Gastrocnemius medialis (tissue), 4 donors: ENCODE results near the gene ADGRF3. TPM values are rescaled to one million over a fixed set of nuclear protein-coding genes. Genes with fewer than 3 reads are reported as not detected.

Experiments used
- ATAC-seq, 2 donors: fragments of 150-250 bp; one replicate each; pipeline ENCODE4 v1.9.1; 2016
- DNase-seq, 2 donors: peaks; one replicate each; pipeline ENCODE4 v3.0.0-alpha.2; 2019
- H3K27ac ChIP-seq, 4 donors: fragments of 200-600 bp; sonication (generic); 1 replicate in 1 of 4; 2 replicates in 3 of 4; pipeline ENCODE4 v1.5.1; 2016 to 2018; ENCODE audit warnings: mild to moderate bottlenecking in 2 of 4, moderate library complexity in 1 of 4
- H3K27me3 ChIP-seq, 3 donors: fragments of 200-600 bp; sonication (generic) in 2 of 3; 1 replicate in 1 of 3; 2 replicates in 2 of 3; pipeline versions ENCODE4 v1.5.1 to v1.6.0; 2016 to 2019; ENCODE audit warnings: mild to moderate bottlenecking in 1 of 3, moderate library complexity in 1 of 3
- H3K36me3 ChIP-seq, 2 donors: fragments of 200-600 bp; sonication (generic) in 1 of 2; one replicate each; pipeline ENCODE4 v1.5.1; 2017 to 2018
- H3K4me1 ChIP-seq, 2 donors: fragments of 200-600 bp; sonication (generic) in 1 of 2; one replicate each; pipeline ENCODE4 v1.5.1; 2016 to 2017; ENCODE audit warnings: mild to moderate bottlenecking in 2 of 2
- H3K4me3 ChIP-seq, 4 donors: fragments of 200-600 bp; sonication (generic) in 3 of 4; 1 replicate in 1 of 4; 2 replicates in 3 of 4; pipeline ENCODE4 v1.5.1; 2016 to 2019; ENCODE audit warnings: mild to moderate bottlenecking in 2 of 4
- H3K9me3 ChIP-seq, 3 donors: fragments of 200-600 bp; sonication (generic) in 2 of 3; 1 replicate in 1 of 3; 2 replicates in 2 of 3; pipeline ENCODE4 v1.5.1; 2016 to 2019
- CTCF ChIP-seq, 5 experiments: fragments of 450-650 bp in 3 of 5; fragments of 200-600 bp in 2 of 5; sonication (generic) in 2 of 5; IDR thresholded peaks in 4 of 5; conservative IDR thresholded peaks in 1 of 5; 1 replicate in 4 of 5; 2 replicates in 1 of 5; pipeline ENCODE4 v1.5.1; 2016 to 2019; ENCODE audit warnings: antibody characterized with exemption in 5 of 5, mild to moderate bottlenecking in 3 of 5, moderate library complexity in 3 of 5
- POLR2A ChIP-seq, 2 donors: fragments of 450-650 bp; IDR thresholded peaks; one replicate each; pipeline ENCODE4 v1.6.1; 2017; ENCODE audit warnings: antibody characterized with exemption in 2 of 2, mild to moderate bottlenecking in 2 of 2, moderate library complexity in 2 of 2
- in situ Hi-C, 4 donors: fragments of 200-750 bp; cut with MboI; loops; one replicate each; pipeline versions ENCODE4 v1.15.0 to v1.8.0; 2017; ENCODE audit warnings: low sequenced_read_pairs in 4 of 4
- intact Hi-C: fragments of 100-400 bp; cut with DNase I; formaldehyde crosslinking; loops from one replicate; pipeline ENCODE4 v1.15.1; 2023; ENCODE audit warnings: low total_unique reads
- total RNA-seq, 4 donors: library from RNA; depleted of rRNA; stranded (reverse); fragments of >200 nt; gene quantifications; one replicate each; pipeline versions ENCODE4 v1.1.0 to v1.2.3, GENCODE V29; 2016

The ADGRF3 gene
- total RNA-seq, 4 donors from 2014 or later = not detected

- TF ChIP-seq POLR2A (IDR thresholded peaks at IDR 0.05) (no peak), CTCF (IDR thresholded peaks at IDR 0.05 in 4 of 5, conservative IDR thresholded peaks at IDR 0.05 in 1 of 5) (no peak)
- Histone ChIP-seq H3K4me1 (no peaks in the 10 kb centered on the region), H3K4me3 (no peak overlapping the region), H3K27me3 (no peaks in the 10 kb centered on the region), H3K36me3 (no peaks in the 10 kb centered on the region), H3K9me3 (no peaks in the 10 kb centered on the region), H3K27ac (no peak overlapping the region)
- ATAC-seq = no peak
- intact Hi-C loops = no loop called here
- in situ Hi-C loops = no loop called here
- no peak for DNase-seq
Measured at GRCh38 chr2:26316041-26316440, 30.5 kb downstream of the ADGRF3 start.

GRCh38 chr2:26314243-26314642, 32.3 kb downstream of the ADGRF3 start:
- ATAC-seq (no peak), DNase-seq (no peak)
- Histone ChIP-seq H3K36me3 (no peaks in the 10 kb centered on the region), H3K4me1 (no peaks in the 10 kb centered on the region), H3K4me3 (no peak overlapping the region), H3K27me3 (no peaks in the 10 kb centered on the region), H3K27ac (no peak overlapping the region), H3K9me3 (no peaks in the 10 kb centered on the region)
- intact Hi-C loops = no loop called here
- in situ Hi-C loops = no loop called here
- TF ChIP-seq POLR2A (IDR thresholded peaks at IDR 0.05) = no peak
- no peak for TF ChIP-seq CTCF (IDR thresholded peaks at IDR 0.05 in 4 of 5, conservative IDR thresholded peaks at IDR 0.05 in 1 of 5)

- no peak overlapping the region for H3K4me3 ChIP-seq
- no peak for ATAC-seq
- in situ Hi-C loops = no loop called here
Measured at GRCh38 chr2:26313446-26313845, 33.1 kb downstream of the ADGRF3 start.

GRCh38 chr2:26312471-26312870, 34.1 kb downstream of the ADGRF3 start:
- Histone ChIP-seq H3K9me3 (no peaks in the 10 kb centered on the region), H3K4me3 (no peak overlapping the region), H3K27ac (no peak overlapping the region), H3K36me3 (no peaks in the 10 kb centered on the region), H3K27me3 (no peaks in the 10 kb centered on the region), H3K4me1 (no peaks in the 10 kb centered on the region)
- intact Hi-C loops = no loop called here
- TF ChIP-seq POLR2A (IDR thresholded peaks at IDR 0.05) (no peak), CTCF (IDR thresholded peaks at IDR 0.05 in 4 of 5, conservative IDR thresholded peaks at IDR 0.05 in 1 of 5) (no peak)
- ATAC-seq (no peak), DNase-seq (no peak)
- in situ Hi-C loops = no loop called here

More at GRCh38 chr2:26313446-26313845, 33.1 kb downstream of the ADGRF3 start:
- no peaks in the 10 kb centered on the region for H3K4me1 ChIP-seq
- H3K9me3 ChIP-seq = no peaks in the 10 kb centered on the region
- intact Hi-C loops = no loop called here
- no peak for DNase-seq
- no peaks in the 10 kb centered on the region for H3K27me3 ChIP-seq
- H3K27ac ChIP-seq = no peak overlapping the region
- H3K36me3 ChIP-seq = no peaks in the 10 kb centered on the region
- TF ChIP-seq CTCF (IDR thresholded peaks at IDR 0.05 in 4 of 5, conservative IDR thresholded peaks at IDR 0.05 in 1 of 5) (no peak), POLR2A (IDR thresholded peaks at IDR 0.05) (no peak)

GRCh38 chr2:26309921-26310320, 36.7 kb downstream of the ADGRF3 start:
- no peak for ATAC-seq
- in situ Hi-C loops (no loop called here), intact Hi-C loops (no loop called here)

More at GRCh38 chr2:26309921-26310320, 36.7 kb downstream of the ADGRF3 start:
- DNase-seq = no peak
- no peaks in the 10 kb centered on the region for H3K36me3 ChIP-seq
- H3K9me3 ChIP-seq = no peaks in the 10 kb centered on the region
- H3K4me1 ChIP-seq = no peaks in the 10 kb centered on the region
- H3K27me3 ChIP-seq = no peaks in the 10 kb centered on the region
- TF ChIP-seq CTCF (IDR thresholded peaks at IDR 0.05 in 4 of 5, conservative IDR thresholded peaks at IDR 0.05 in 1 of 5) (no peak), POLR2A (IDR thresholded peaks at IDR 0.05) (no peak)
- no peak overlapping the region for H3K27ac ChIP-seq
- H3K4me3 ChIP-seq = no peak overlapping the region
